Measurements from ENCODE around the gene GALNS.
"Not testable (repeated sequence)": the region's sequence is repeated elsewhere in the genome, so short reads cannot be mapped to it uniquely, and the experiment has no call there.

Gene GALNS

GRCh38 chr16:88799569-88800276 is 57.0 kb downstream of the GALNS start:
- no peak for DNase-seq

- DNase-seq: peak; percentile 33 to 75
Observed at GRCh38 chr16:88798772-88799455, 57.8 kb downstream of the GALNS start.

GRCh38 chr16:88798073-88798472 is 58.7 kb downstream of the GALNS start:
- no peak for DNase-seq

- no peak for DNase-seq
Observed at GRCh38 chr16:88796278-88796677, 60.5 kb downstream of the GALNS start.

GRCh38 chr16:88793251-88793954 is 63.3 kb downstream of the GALNS start:
- no peak for DNase-seq

DNA sequence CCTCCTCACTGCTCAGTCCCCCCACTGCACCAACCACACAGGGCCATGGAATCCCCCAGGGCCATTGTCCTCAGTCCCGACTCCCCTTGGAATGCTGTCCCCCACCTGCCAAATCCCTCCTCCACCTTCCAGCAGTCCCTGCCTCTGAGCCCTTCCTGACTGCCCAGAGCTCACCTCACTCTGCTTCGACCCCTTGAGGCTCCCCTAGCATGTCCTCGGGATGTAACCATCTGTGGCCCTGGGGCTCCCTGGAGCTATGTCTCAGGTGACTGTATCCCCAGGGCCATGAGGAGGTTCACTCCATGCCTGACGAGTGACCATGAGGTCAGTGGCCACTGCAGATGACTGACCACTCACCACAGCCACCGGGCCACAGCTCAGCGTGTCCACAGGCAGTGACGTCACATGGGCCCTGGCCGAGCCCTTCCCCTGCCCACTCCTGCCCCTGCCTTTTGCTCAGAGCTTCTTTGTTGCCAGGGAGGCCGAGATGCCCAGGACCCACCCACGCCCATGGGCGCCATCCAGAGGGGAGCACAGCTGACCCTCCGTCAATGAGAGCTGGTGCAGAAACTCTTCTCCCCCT is 64.0 kb downstream of the GALNS start:
- no peak for DNase-seq

- DNase-seq: no peak
Observed at GRCh38 chr16:88792078-88792550, 64.6 kb downstream of the GALNS start.

DNA sequence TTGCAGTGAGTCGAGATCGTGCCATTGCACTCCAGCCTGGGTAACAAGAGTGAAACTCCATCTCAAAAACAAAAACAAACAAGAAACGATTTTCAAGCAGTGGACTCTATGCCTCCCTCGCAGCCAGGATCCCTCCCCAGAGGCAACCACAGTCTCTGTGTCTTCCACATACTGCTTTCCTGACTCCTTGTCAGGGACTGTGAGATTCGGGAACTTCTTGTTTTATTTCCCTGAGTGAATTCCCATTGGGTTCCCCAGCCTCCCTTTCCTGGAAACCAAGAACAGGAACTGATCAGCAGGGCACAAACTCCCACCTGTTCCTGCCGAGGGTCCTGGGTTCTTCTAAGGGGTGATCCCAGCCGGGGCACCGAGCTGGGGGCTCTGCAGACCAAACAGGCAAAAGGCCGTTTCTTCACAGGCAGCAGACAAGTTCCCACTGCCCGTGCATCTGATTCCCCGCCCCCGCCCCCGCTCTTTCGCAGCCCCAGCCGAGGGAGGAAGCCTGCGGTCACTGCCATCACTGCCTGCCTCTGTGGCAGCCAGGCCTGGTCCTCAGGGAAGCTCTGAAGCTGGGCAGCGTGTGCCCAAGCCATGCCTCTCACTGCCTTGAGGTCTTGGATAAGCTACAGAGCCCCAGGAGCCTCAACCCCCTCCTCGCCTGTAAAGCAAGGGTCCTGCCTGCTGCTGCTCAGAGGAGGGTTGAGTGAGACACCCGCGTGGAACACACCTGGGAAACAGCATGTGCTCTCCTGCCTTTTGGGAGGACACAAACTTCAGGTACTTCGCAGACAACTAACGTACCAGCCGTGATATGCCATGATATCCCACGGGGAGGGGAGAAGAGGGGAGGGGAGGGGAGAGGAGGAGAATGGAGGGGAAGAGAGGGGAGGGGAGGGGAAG is 66.2 kb downstream of the GALNS start:
- no peak for DNase-seq

DNA sequence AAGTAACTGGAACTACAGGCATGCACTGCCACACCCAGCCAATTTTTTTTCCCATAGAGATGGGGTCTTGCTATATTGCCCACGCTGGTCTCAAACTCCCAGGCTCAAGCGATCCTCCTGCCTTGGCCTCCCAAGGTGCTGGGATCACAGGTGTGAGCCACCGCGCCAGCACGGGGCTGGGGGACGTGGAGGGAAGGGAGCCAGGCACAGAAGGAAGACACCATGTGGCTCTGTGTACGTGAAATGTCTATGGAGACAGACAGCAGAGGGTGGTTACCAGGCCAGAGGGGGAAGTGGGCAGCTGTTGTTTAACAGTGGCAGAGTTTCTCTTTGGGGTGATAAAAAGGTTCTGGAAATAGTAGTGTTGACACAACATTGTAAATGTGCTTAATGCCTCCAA is 67.2 kb downstream of the GALNS start:
- no peak for DNase-seq

DNA sequence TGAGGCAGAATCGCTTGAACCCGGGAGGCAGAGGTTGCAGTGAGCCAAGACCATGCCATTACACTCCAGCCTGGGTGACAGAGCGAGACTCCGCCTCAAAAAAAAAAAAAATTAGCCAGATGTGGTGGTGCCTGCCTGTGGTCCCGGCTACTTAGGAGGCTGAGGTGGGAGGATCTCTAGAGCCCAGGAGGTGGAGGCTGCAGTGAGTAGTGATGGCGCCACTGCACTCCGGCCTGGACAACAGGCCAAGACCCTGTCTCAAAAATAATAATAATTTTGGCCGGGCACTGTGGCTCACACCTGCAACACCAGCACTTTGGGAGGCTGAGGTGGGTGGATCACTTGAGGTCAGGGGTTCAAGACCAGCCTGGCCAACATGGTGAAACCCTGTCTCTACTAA is 68.0 kb downstream of the GALNS start:
- DNase-seq: not testable (repeated sequence)

GRCh38 chr16:88787579-88788314 is 69.0 kb downstream of the GALNS start:
- DNase-seq: no peak

DNA sequence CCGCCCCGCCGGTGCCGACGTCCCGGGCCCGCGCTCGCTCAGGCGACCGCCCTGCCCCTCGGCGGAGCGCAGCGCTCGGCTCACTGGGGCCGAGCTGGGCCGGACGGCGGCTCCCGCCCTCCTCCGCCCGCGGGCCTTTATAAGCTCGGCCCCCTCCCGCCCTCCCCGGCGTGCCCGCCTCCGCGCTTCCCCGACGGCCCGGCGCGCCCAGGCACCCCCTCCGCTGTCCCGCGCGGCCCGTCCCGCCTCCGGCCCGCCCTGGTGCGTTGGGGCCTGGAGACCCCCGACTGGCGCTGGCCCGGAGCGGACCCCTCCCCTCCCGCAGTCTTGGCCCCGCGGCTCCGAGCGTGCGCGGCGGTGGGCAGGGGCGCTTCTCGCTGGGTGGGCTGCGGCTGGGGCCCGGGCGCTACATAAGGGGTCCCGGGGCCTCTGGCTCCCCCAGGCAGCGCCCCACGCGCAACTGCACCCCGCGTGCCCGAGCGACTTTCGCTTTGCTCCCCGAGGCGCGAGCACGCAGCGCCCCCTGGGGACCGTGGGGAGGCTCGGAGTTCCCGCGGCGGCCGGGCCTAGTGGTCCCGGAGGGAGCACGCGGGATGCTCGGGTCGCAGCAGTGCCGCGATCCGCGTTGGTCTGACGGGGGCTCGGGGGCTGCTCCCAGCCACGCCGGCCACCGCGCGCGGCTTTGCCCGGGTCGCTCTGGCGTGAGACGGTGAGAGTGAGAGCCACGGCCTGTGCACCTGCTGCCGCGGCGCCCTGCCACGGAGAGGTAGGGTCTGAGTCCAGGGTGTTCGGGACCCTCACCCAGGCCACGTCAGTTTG is 71.4 kb downstream of the GALNS start, which contains the start of gene PIEZO1:
TSS of gene PIEZO1 (minus strand) at position 115 of the 819 bp plus-strand sequence. CDS start 256 bp downstream, outside the sequence.
- DNase-seq: peak in 1 of 2 experiments; percentile 14

- no peak for DNase-seq
Observed at GRCh38 chr16:88784856-88785105, 72.0 kb downstream of the GALNS start.

DNA sequence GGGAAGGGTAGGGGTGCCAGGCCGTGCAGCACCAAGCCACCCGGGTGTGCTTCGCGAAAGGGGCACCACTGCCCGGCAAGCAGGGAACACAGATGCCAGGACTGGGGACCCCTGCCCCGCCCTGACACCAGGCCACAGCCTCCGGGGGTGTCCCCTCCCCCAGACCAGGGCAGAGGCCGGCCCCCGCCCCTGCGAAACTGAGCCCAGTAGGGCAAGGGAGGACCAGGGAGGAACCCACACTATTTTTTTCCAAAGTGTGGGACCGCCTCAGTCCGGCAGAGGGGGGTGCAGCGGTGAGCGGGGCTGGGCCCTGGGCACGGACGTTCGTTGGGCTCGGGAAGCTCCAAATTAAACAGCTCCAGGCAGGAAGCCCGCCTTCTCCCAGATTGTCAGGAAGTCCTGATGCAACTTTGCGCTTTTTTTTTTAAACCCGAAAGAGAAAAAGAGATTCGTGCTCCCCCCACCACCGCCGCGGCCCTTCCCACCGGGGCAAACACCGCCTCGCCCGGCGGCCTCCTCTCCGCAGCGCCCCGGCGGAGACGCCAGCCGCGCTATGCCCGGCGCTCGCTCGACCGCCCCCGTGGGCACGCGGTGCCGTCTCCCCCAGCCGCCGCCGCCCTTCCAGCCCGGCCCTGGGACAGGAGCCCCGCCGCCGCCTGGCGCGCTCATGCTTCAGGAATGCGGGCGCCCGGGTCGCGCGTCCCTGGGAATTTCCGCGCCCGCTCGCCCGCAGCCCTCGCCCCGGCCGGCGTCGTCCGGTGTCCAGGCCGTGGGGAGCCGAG is 72.5 kb downstream of the GALNS start:
- DNase-seq: no peak

GRCh38 chr16:88783391-88784073 is 73.2 kb downstream of the GALNS start:
- no peak for DNase-seq

DNA sequence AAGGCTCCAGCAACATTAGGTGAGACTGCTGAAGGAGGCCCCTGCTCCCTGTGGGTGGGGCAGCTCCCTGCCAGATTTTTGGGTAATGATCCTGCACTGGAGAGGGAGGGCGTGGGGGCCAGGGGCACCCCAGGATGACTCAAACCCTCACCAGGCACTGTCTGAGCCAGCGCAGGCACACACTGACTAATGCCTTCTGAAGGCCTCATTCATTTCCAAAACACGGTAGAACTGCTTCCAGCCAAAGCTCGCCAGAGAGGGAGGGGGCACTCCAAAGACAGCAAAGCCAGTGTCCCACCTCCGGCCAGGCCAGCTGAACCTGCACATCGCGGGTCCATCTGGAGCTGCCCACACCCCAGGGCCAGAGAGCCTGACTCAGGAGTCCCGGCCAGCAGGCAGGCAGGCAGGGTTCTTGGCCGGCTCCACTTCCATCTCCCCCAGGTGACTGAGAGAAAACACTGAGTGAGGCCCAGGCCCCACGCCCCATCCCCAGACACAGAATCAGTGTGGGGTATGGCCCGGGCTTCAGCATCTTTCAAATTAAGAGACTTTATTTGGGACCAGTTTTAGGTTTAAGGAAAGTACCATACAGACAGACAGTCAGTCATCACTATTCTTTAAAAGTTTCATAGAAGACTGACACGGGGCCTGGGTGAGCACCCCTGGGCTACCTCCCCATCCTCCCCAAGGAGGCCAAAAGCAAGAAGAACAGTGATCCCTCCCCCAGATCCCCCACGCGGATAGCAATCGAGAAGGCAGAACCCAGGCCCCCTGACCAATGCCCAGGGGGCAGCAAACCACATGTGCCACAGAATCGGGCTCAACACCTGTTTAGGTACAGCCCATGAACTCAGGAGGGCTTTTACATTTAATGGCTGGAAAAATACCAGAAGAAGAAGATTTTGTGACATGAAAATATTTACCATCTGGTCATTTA is 74.0 kb downstream of the GALNS start:
- DNase-seq: no peak

DNA sequence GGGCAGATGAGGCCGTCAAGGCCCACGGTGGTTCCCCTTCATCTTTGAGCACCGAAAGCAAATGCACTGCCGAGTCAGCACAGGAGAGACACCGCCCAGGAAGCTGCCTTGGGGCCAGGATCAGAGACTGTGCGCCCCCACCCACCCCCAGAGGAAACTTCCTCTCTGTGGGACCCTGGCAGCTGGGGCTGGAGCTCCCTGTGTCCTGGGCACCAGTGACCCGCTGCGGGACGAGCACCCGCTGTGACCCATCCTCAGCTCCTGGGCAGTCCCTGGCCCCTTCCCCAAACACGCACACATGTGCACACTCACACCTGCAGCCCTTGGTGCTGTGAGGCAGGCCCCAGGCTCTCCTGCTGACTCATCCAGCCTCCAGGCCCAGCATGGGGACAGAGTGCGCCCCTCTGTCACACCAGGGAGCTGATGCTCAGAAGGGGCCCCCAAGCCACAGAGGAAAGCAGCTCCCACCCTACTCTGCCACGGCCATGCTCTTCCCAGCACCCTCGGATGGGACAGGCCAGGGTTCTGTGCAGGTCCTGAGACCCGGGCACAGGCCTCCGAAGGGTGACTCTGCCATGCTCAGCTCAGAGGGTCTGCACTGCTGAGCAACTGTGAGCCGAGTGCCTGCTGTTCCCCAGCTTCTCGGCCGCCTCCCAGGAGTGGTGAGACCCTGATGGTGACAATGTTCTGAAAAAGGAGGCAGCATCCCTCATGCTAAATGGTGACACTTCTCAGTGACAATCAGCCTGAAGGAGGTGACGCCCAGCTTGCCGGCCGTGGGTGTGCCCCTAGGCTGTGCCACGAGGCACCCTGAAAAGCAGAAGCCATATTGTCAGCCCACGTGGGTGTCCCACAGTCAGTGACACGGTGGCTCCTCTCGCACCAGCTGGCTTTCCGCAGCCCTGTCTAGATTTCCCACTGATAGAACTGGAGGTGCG is 75.3 kb downstream of the GALNS start:
- DNase-seq: no peak

Data from NCI-H187 (cell line).